ENCODE results near the gene ZNF586.
"Not testable (repeated sequence)": the region's sequence is repeated elsewhere in the genome, so short reads cannot be mapped to it uniquely, and the experiment has no call there.

GRCh38 chr19:57796580-57796979 lies 27.1 kb downstream of the ZNF586 start:
- not testable (repeated sequence) for TF ChIP-seq CTCF (IDR thresholded peaks at IDR 0.05; ENCODE audit: low read depth, low read length); POLR2A (IDR thresholded peaks at IDR 0.05; ENCODE audit: extremely low read depth, insufficient read length)

Data from NB4 (cell line).